Osteoblast (primary cell): ENCODE measurements around the gene MAFB. TPM values are rescaled to one million over a fixed set of nuclear protein-coding genes. Genes with fewer than 3 reads are reported as not detected.
A peak's percentile ranks its signal among the peaks of the same experiment; 100 is the strongest.

ENCODE experiments used
- DNase-seq: peaks from one replicate; pipeline ENCODE4 v3.0.0; 2011; ENCODE audit warnings: low spot score, mixed read lengths; ENCODE audit not compliant: insufficient read length; ENCODE audit errors: missing footprints
- H2AFZ ChIP-seq: 2 replicates; pipeline ENCODE4 v1.6.0; 2011; ENCODE audit warnings: mild to moderate bottlenecking, low read length
- H3K27ac ChIP-seq: 2 replicates; pipeline ENCODE4 v1.5.1; 2011; ENCODE audit warnings: mild to moderate bottlenecking, low read depth, low read length, moderate library complexity
- H3K27me3 ChIP-seq: 2 replicates; pipeline ENCODE4 v1.6.0; 2012; ENCODE audit warnings: mild to moderate bottlenecking, control low read depth, inconsistent platforms, low read length, moderate library complexity; ENCODE audit not compliant: insufficient read depth
- H3K36me3 ChIP-seq: 2 replicates; pipeline ENCODE4 v1.5.1; 2011; ENCODE audit warnings: mild to moderate bottlenecking, low read length, control low read depth, moderate library complexity; ENCODE audit not compliant: insufficient read depth
- H3K4me1 ChIP-seq: 2 replicates; pipeline ENCODE4 v1.5.1; 2011; ENCODE audit warnings: mild to moderate bottlenecking, low read length, control low read depth, moderate library complexity; ENCODE audit not compliant: insufficient read depth
- H3K4me2 ChIP-seq: 2 replicates; pipeline ENCODE4 v1.6.0; 2011; ENCODE audit warnings: mild to moderate bottlenecking, low read length; ENCODE audit not compliant: insufficient read depth
- H3K4me3 ChIP-seq: fragments of 200-600 bp; sonication (generic); 3 replicates; pipeline ENCODE4 v1.5.1; 2012; ENCODE audit warnings: mild to moderate bottlenecking, low read length, inconsistent platforms; ENCODE audit not compliant: insufficient read depth
- H3K79me2 ChIP-seq: 2 replicates; pipeline ENCODE4 v1.6.0; 2012; ENCODE audit warnings: mild to moderate bottlenecking, low read length, control low read depth, inconsistent platforms; ENCODE audit not compliant: insufficient read depth
- H3K9me3 ChIP-seq: 2 replicates; pipeline ENCODE4 v1.5.1; 2011; ENCODE audit warnings: low read depth, low read length, control low read depth
- H4K20me1 ChIP-seq: 2 replicates; pipeline ENCODE4 v1.6.0; 2012; ENCODE audit warnings: mild to moderate bottlenecking, low read length, control low read depth; ENCODE audit not compliant: insufficient read depth
- total RNA-seq: library from RNA; depleted of rRNA; stranded (reverse); fragments of >200 nt; gene quantifications from 2 replicates; pipeline ENCODE4 v1.2.3, GENCODE V29; 2012
- TF ChIP-seq, protein P1 (sequence below): IDR thresholded peaks from 2 replicates; pipeline ENCODE4 v1.5.1; 2011; ENCODE audit warnings: mild to moderate bottlenecking, low read depth, low read length, moderate library complexity; ENCODE audit errors: extremely low read depth

The MAFB gene
- total RNA-seq, 1 donor = 12.7 TPM

DNA sequence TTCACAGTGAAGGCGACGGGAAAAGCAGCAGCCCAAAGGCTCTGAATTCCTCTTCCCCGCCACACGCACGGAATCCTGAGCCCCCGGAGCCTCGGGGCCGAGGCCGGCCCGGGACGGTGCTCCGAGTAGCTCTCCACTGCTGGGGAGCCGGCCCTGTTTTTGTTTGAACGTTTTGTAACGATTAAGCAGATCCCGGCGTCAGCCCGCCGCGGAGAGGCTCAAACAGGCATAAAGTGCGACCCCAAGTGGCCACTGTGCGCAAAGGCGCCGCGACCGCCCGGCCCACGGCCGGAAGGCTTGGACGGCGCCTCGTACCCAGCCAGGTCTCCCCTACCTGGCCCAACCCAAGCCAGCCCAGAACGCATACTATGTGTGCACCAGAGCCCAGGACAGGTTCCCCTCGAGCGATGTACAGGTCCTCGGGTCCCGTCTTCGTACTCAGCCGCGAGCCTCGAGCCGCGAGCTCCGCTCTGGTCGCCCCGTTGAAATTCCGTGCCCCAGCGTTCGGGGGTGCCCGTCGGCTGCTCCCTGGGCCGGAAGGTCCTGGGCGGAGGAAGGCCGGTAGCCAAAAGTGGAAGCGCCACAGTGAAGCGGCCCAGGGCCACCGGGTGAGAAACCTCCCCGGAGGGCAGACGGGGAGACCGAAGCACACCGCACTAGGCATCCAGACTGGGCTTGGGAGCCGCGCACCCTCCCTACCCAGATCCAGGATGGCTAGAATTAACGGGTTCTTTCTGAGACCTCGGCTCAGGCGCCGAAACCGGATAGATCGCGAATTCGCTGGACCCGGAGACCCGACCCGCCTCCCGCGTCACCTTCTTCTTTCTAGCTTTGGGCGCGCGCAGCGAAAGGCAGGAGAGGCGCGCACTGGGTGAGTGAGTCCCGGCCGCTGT is 1.2 kb upstream of the MAFB start:
- no peaks in the 10 kb centered on the region for H3K36me3 ChIP-seq
- TF ChIP-seq, protein P1, sequence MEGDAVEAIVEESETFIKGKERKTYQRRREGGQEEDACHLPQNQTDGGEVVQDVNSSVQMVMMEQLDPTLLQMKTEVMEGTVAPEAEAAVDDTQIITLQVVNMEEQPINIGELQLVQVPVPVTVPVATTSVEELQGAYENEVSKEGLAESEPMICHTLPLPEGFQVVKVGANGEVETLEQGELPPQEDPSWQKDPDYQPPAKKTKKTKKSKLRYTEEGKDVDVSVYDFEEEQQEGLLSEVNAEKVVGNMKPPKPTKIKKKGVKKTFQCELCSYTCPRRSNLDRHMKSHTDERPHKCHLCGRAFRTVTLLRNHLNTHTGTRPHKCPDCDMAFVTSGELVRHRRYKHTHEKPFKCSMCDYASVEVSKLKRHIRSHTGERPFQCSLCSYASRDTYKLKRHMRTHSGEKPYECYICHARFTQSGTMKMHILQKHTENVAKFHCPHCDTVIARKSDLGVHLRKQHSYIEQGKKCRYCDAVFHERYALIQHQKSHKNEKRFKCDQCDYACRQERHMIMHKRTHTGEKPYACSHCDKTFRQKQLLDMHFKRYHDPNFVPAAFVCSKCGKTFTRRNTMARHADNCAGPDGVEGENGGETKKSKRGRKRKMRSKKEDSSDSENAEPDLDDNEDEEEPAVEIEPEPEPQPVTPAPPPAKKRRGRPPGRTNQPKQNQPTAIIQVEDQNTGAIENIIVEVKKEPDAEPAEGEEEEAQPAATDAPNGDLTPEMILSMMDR = peak; percentile 76
- H2AFZ ChIP-seq = peak overlapping the region; percentile 91
- H3K4me1 ChIP-seq = no peaks in the 10 kb centered on the region
- H3K4me2 ChIP-seq = peak overlapping the region; percentile 81
- H3K27me3 ChIP-seq = peaks cover 50% of the 10 kb centered on the region
- peak overlapping the region; percentile 69 for H3K4me3 ChIP-seq
- no peaks in the 10 kb centered on the region for H3K79me2 ChIP-seq
- DNase-seq = peak; percentile 99
- peak overlapping the region; percentile 44 for H3K27ac ChIP-seq
- no peaks in the 10 kb centered on the region for H4K20me1 ChIP-seq
- H3K9me3 ChIP-seq = no peaks in the 10 kb centered on the region

DNA sequence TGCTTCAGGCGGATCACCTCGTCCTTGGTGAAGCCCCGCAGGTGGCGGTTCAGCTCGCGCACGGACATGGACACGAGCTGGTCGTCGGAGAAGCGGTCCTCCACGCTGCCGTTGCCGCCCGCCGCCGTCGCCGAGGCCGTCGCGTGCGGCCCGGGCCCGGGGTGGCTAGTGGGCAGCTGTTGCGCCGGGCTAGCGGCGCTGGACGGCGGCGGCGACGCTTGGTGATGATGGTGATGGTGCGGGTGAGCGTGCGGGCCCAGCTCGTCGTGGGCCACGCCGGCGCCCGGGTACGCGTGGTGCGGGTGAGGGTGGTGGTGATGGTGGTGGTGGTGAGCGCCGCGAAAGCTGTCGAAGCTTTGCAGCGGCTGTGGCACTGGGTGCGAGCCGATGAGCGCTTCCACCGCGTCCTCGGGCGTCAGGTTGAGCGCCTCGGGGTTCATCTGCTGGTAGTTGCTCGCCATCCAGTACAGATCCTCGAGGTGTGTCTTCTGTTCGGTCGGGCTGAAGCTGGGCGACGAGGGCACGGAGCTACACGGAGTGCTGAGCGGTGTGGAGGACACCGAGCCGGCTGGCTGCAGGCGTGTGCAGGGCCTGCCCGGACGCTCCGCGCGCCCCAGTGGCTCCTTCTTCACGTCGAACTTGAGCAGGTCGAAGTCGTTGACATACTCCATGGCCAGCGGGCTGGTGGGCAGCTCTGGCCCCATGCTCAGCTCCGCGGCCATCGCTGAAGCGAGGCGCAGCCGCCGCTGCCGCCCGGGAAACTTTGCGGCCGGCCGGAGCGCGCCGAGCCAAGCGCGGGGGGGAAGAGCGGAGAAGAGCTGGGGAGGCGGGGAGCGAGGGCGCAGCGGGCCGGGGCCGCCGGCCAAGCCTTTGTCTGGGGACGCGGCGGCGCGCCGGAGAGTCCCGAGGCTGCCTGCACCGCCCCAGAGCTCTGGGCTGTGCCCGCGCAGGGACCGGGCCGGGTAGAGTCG is 622 bp downstream of the MAFB start:
- H3K9me3 ChIP-seq = no peaks in the 10 kb centered on the region
- no peaks in the 10 kb centered on the region for H4K20me1 ChIP-seq
- DNase-seq = peak; percentile 89
- H3K27me3 ChIP-seq = peaks cover 52% of the 10 kb centered on the region
- no peak overlapping the region for H3K27ac ChIP-seq
- peak overlapping the region; percentile 70 for H2AFZ ChIP-seq
- no peaks in the 10 kb centered on the region for H3K4me1 ChIP-seq
- H3K4me2 ChIP-seq = peak overlapping the region; percentile 81
- H3K4me3 ChIP-seq = peak overlapping the region; percentile 69
- H3K36me3 ChIP-seq = no peaks in the 10 kb centered on the region
- TF ChIP-seq, protein P1 = no peak
- H3K79me2 ChIP-seq = no peaks in the 10 kb centered on the region

DNA sequence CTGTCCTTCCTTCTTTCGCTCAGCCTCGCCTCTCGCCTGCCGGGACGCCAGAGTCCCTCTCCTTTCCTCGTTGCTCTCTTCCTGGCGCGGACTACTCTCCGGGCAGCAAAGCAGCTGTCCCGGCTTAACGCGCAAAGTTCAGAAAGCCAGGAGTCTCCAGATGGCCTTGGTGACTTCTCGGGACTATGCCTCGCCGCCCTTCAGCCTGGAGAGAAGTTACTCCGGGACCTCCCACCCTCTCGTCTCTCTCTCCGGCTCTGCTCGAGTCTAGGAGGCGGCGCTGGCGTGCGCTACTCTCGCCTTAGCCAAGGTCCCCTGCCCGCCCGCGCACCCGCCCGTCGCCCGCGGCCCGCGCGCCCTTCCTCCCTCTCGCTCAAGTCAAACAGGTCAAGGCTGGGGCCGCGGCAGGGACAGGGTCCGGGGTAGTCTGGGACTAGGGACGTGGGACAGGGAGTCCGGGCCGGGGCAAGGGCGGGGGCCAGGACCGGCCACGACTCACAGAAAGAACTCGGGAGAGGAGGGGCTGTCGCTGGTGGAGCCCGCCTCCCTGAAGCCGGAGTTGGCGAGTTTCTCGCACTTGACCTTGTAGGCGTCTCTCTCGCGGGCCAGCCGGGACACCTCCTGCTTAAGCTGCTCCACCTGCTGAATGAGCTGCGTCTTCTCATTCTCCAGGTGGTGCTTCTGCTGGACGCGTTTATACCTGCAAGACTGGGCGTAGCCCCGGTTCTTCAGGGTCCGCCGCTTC is 1.5 kb downstream of the MAFB start:
- H2AFZ ChIP-seq = peak overlapping the region; percentile 70
- no peak for DNase-seq

More for the DNA sequence above, 1.5 kb downstream of the MAFB start:
- Histone ChIP-seq H3K4me3 (peak overlapping the region; percentile 69), H3K4me2 (peak overlapping the region; percentile 81), H3K79me2 (no peaks in the 10 kb centered on the region), H3K36me3 (no peaks in the 10 kb centered on the region), H3K4me1 (no peaks in the 10 kb centered on the region), H3K9me3 (no peaks in the 10 kb centered on the region), H3K27me3 (peaks cover 44% of the 10 kb centered on the region), H4K20me1 (no peaks in the 10 kb centered on the region), H3K27ac (no peak overlapping the region)
- TF ChIP-seq, protein P1 = no peak
